Upper lobe of left lung (tissue), 6 donors: Measurements from ENCODE around the gene FMN2. TPM values are rescaled to one million over a fixed set of nuclear protein-coding genes. Genes with fewer than 3 reads are reported as not detected.

Source experiments
- ATAC-seq, 2 donors: fragments of 200-7000 bp; cut with Tn5 transposase; one replicate each; pipeline ENCODE4 v1.9.1; 2022; ENCODE audit warnings: mild to moderate bottlenecking in 2 of 2, moderate library complexity in 2 of 2; ENCODE audit not compliant: low FRiP score in 2 of 2
- DNase-seq, 2 donors: peaks; one replicate each; pipeline ENCODE4 v3.0.0-alpha.2; 2019 to 2020
- H3K27ac ChIP-seq, 4 donors: fragments of 200-600 bp; sonication (generic); one replicate each; pipeline ENCODE4 v1.5.1; 2016 to 2019
- H3K27me3 ChIP-seq, 4 donors: fragments of 200-600 bp; sonication (generic); one replicate each; pipeline ENCODE4 v1.5.1; 2017 to 2019
- H3K36me3 ChIP-seq, 4 donors: fragments of 200-600 bp; sonication (generic); one replicate each; pipeline ENCODE4 v1.5.1; 2016 to 2019
- H3K4me1 ChIP-seq, 4 donors: fragments of 200-600 bp; sonication (generic); one replicate each; pipeline ENCODE4 v1.5.1; 2018 to 2019
- H3K4me3 ChIP-seq, 4 donors: fragments of 200-600 bp; sonication (generic); one replicate each; pipeline ENCODE4 v1.5.1; 2017 to 2019; ENCODE audit warnings: mild to moderate bottlenecking in 2 of 4, moderate library complexity in 1 of 4
- H3K9me3 ChIP-seq, 4 donors: fragments of 200-600 bp; sonication (generic); one replicate each; pipeline ENCODE4 v1.5.1; 2018 to 2019
- EP300 ChIP-seq, 4 donors: sonication (generic); formaldehyde crosslinking; IDR thresholded peaks; one replicate each; pipeline ENCODE4 v1.5.1; 2017; ENCODE audit warnings: antibody characterized with exemption in 4 of 4, control low read depth in 2 of 4
- POLR2A ChIP-seq, 4 donors: fragments of 450-650 bp; IDR thresholded peaks; one replicate each; pipeline ENCODE4 v1.5.1; 2016 to 2017; ENCODE audit warnings: antibody characterized with exemption in 4 of 4, mild to moderate bottlenecking in 2 of 4
- POLR2AphosphoS5 ChIP-seq, 2 donors: sonication (generic); formaldehyde crosslinking; IDR thresholded peaks; one replicate each; pipeline ENCODE4 v1.5.1; 2017; ENCODE audit warnings: antibody characterized with exemption in 2 of 2
- WGBS, 2 donors: methylation state at CpG; one replicate each; pipeline ENCODE4 v1.1.5; 2017 to 2018; 5-methylcytosine and 5-hydroxymethylcytosine counted together
- total RNA-seq, 6 donors: library from RNA; depleted of rRNA in 4 of 6; stranded (reverse); fragments of >200 nt in 4 of 6; gene quantifications; one replicate each; pipeline versions ENCODE4 v1.1.0 to v1.2.1, GENCODE V29; 2016 to 2021
- TF ChIP-seq, protein P1 (sequence below), 6 experiments: fragments of 450-650 bp in 4 of 6; fragments of 200-600 bp in 2 of 6; sonication (generic) in 2 of 6; IDR thresholded peaks; one replicate each; pipeline ENCODE4 v1.5.1; 2016 to 2019; ENCODE audit warnings: antibody characterized with exemption in 6 of 6
- donor health status: DM: no; HTN: no; CAD: no; lungs with moderate emphysema.
- donor health status: DM: no; HTN: yes; CAD: no; lungs with severe emphysema.

The FMN2 gene
- total RNA-seq, 6 donors from 2014 or later, result 0.06 to 1.0 (median 0.54) TPM; not detected in 1

DNA sequence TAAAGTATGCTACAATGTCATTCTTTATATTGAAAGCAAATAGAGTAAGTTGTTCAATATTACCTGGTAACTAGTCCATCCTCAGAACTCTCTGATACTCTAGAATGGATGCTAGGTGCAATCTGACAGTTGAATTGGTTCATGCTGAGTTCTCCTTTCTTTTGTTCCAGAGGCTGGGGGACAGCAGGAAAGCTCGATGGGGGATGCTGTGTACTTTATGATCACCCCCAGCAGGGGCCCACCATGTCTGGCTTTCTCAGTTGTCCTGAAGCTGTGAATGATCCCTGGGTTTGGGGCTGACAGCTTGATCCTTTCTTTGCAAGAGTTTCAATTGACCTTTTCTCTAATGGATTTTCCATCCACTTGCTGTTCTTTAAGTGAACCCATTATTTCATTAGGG, 22.5 kb downstream of the FMN2 start:
- no peaks in the 10 kb centered on the region for H3K36me3 ChIP-seq
- TF ChIP-seq POLR2A (IDR thresholded peaks at IDR 0.05), result no peak
- TF ChIP-seq, protein P1, sequence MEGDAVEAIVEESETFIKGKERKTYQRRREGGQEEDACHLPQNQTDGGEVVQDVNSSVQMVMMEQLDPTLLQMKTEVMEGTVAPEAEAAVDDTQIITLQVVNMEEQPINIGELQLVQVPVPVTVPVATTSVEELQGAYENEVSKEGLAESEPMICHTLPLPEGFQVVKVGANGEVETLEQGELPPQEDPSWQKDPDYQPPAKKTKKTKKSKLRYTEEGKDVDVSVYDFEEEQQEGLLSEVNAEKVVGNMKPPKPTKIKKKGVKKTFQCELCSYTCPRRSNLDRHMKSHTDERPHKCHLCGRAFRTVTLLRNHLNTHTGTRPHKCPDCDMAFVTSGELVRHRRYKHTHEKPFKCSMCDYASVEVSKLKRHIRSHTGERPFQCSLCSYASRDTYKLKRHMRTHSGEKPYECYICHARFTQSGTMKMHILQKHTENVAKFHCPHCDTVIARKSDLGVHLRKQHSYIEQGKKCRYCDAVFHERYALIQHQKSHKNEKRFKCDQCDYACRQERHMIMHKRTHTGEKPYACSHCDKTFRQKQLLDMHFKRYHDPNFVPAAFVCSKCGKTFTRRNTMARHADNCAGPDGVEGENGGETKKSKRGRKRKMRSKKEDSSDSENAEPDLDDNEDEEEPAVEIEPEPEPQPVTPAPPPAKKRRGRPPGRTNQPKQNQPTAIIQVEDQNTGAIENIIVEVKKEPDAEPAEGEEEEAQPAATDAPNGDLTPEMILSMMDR (IDR thresholded peaks at IDR 0.05), result no peak
- TF ChIP-seq POLR2AphosphoS5 (IDR thresholded peaks at IDR 0.05), result no peak
- no peak for TF ChIP-seq EP300 (IDR thresholded peaks at IDR 0.05)
- no peaks in the 10 kb centered on the region for H3K27me3 ChIP-seq
- 45 to 54% methylated on average over 1 of the region's 1 CpG for WGBS, 2 donors
- no peak overlapping the region for H3K27ac ChIP-seq
- H3K4me3 ChIP-seq, result no peak overlapping the region
- no peak for DNase-seq
- no peak for ATAC-seq
- H3K4me1 ChIP-seq, result no peaks in the 10 kb centered on the region
- no peaks in the 10 kb centered on the region for H3K9me3 ChIP-seq

DNA sequence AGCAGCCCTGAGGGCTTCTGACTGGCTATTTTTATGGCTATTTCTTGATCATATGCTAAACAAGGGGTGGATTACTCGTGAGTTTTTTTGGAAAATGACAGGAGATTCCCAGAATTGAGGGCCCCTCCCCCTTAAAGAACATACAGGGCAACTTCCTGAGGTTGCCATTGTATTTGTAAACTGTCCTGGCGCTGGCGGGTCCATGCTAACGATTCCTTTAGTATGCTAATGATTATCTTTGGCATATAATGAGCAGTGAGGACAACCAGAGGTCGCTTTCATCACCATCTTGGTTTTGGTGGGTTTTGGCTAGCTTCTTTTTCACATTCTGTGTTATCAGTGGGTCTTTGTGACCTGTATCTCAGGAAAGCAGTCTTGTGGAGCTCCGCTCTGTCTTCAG, 24.1 kb downstream of the FMN2 start:
- no peak overlapping the region for H3K27ac ChIP-seq
- H3K4me1 ChIP-seq, result no peaks in the 10 kb centered on the region
- no peak for ATAC-seq
- no peak for TF ChIP-seq EP300 (IDR thresholded peaks at IDR 0.05)
- no peak for TF ChIP-seq POLR2AphosphoS5 (IDR thresholded peaks at IDR 0.05)
- TF ChIP-seq, protein P1 (IDR thresholded peaks at IDR 0.05), result no peak
- no peak for TF ChIP-seq POLR2A (IDR thresholded peaks at IDR 0.05)
- no peak overlapping the region for H3K4me3 ChIP-seq
- no peak for DNase-seq
- H3K36me3 ChIP-seq, result no peaks in the 10 kb centered on the region
- H3K27me3 ChIP-seq, result no peaks in the 10 kb centered on the region
- H3K9me3 ChIP-seq, result no peaks in the 10 kb centered on the region
- WGBS, 2 donors, result 74 to 84% methylated on average over 6 of the region's 6 CpGs

DNA sequence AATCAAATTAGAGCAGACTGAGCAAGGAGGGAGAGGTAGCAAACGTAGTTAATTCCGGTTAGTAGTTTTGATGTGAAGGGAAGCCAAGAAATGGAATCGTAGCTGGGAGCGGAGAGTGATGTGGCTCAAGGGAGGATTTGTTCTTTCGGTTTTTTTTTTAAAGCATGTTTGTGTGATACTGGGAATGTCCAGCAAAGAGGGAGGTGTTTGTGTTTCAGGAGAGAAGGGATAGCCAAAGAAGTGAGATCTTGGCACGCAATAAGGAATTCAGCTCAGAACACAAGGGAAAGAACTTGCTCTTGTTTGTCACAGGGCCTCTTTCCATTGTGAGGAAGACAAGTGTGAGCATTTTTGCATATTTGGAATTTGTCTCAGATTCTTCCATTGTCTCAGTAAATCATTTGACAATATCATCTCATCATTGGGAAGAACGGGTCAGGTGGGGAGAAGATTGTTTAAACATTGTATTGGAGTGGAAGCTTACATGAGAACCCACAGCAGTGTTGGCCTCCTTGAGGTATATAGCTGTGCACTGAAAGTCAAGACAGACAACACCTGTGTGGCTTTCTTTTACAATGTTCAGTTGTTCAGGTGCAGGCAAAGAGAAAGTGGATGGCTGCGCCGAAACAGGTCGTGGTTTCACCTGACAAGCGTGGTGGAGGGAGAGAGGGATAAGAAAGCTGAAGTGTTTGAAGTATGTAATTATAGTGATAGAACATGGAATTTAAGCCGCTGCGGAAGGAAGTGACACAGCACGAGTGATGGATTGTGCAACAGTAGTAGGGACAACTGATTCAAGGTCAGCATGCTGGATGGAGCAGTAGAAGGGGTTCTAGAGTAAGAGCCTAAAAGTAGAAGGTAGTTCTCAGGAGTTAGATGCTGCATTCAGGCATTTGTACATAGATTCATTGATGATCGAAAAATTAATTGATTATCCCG, 25.4 kb downstream of the FMN2 start:
- H3K4me3 ChIP-seq, result no peak overlapping the region
- no peak for ATAC-seq
- H3K27ac ChIP-seq, result no peak overlapping the region
- TF ChIP-seq POLR2AphosphoS5 (IDR thresholded peaks at IDR 0.05) (no peak), POLR2A (IDR thresholded peaks at IDR 0.05) (no peak), EP300 (IDR thresholded peaks at IDR 0.05) (no peak)
- TF ChIP-seq, protein P1 (IDR thresholded peaks at IDR 0.05), result no peak
- 72% methylated on average over 16 of the region's 16 CpGs for WGBS, 2 donors
- no peak for DNase-seq
- H3K4me1 ChIP-seq, result no peaks in the 10 kb centered on the region
- no peaks in the 10 kb centered on the region for H3K9me3 ChIP-seq
- no peaks in the 10 kb centered on the region for H3K27me3 ChIP-seq
- no peaks in the 10 kb centered on the region for H3K36me3 ChIP-seq

DNA sequence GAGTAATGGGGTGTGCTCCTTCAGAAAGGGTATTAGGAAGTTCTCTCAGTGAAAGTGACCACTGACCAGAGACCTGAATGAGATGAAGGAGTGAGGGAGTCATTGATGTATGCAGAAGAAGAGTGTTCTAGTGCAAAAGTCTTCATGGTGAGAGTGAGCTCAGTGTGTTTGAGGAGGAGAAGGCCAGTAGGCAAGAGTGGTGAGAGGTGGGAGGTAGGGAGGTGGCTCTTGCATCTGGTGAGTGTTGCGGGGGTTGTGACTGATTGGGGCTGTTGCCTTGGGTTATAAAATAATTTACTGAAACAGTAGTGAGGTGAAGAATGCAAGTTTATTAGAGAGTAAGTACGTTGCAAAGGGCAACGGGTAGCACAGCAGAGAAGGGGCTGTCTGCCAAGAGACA, 26.2 kb downstream of the FMN2 start:
- WGBS, 2 donors, result 81 to 82% methylated on average over 3 of the region's 3 CpGs
- Histone ChIP-seq H3K27ac (no peak overlapping the region), H3K36me3 (no peaks in the 10 kb centered on the region), H3K9me3 (no peaks in the 10 kb centered on the region), H3K4me1 (peaks cover 0 to 2% (median 0%) of the 10 kb centered on the region in 4 donors), H3K27me3 (no peaks in the 10 kb centered on the region), H3K4me3 (no peak overlapping the region)
- no peak for TF ChIP-seq POLR2AphosphoS5 (IDR thresholded peaks at IDR 0.05)
- TF ChIP-seq, protein P1 (IDR thresholded peaks at IDR 0.05), result no peak
- DNase-seq, result no peak
- no peak for ATAC-seq
